Measurements from ENCODE around the gene UPF1. TPM values are rescaled to one million over a fixed set of nuclear protein-coding genes. Genes with fewer than 3 reads are reported as not detected.

The UPF1 gene
- polyA plus RNA-seq, 1 of the 3 experiments (the other 2 are of a cell fraction) = 33.3 TPM

DNA sequence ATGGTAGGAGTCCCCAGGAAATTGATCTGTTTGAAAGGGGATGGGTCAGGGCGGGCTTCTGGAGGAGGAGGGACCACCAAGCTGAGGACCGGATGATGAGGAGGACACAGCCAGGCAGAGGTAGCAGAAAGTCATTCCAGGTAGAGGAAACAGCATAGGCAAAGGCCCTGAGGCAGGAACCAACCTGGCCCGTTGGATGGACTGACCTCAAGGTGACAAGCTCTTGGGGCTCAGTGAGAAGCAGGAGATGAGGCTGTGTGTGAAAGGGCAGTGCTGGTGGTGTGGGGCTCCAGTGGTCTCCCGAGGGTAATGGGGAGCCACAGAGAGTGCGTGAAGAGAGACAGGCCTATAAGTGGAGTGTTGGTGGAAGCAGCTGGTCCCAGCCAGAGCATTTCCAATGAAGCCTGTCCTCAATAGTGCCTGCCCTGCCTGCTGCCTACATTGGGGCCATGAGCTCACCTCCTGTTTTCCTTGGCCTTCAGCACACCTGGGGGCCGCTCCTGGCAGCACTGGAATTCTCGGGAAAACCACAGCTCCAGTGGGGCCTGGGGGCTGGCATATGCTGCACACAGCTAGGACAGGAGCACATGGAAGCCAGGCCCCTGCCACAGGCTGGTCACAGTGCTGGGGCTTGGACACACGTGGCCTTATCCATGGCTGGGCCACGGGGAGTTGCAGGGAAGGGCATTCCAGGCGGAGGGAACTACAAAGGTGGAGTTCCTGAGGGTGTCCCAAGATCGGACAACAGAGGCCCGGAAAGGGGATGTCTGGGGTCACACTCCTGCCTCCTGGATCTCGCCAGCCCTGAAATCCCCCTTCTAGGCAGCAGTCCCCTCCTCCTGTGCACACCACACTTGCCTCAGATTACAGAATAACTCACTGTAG, 38.4 kb upstream of the UPF1 start (continued):
- TF ChIP-seq GATA2 (CRISPR knock-in tag; IDR thresholded peaks at IDR 0.05) = no peak
- TF ChIP-seq CHD2 (IDR thresholded peaks at IDR 0.05; ENCODE audit: low read length, partially characterized antibody) = no peak
- TF ChIP-seq, protein P1, sequence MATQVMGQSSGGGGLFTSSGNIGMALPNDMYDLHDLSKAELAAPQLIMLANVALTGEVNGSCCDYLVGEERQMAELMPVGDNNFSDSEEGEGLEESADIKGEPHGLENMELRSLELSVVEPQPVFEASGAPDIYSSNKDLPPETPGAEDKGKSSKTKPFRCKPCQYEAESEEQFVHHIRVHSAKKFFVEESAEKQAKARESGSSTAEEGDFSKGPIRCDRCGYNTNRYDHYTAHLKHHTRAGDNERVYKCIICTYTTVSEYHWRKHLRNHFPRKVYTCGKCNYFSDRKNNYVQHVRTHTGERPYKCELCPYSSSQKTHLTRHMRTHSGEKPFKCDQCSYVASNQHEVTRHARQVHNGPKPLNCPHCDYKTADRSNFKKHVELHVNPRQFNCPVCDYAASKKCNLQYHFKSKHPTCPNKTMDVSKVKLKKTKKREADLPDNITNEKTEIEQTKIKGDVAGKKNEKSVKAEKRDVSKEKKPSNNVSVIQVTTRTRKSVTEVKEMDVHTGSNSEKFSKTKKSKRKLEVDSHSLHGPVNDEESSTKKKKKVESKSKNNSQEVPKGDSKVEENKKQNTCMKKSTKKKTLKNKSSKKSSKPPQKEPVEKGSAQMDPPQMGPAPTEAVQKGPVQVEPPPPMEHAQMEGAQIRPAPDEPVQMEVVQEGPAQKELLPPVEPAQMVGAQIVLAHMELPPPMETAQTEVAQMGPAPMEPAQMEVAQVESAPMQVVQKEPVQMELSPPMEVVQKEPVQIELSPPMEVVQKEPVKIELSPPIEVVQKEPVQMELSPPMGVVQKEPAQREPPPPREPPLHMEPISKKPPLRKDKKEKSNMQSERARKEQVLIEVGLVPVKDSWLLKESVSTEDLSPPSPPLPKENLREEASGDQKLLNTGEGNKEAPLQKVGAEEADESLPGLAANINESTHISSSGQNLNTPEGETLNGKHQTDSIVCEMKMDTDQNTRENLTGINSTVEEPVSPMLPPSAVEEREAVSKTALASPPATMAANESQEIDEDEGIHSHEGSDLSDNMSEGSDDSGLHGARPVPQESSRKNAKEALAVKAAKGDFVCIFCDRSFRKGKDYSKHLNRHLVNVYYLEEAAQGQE (IDR thresholded peaks at IDR 0.05; ENCODE audit: low read depth, low read length) = no peak
- no peak for TF ChIP-seq YY1 (IDR thresholded peaks at IDR 0.05; ENCODE audit: low read depth)
- no peak for TF ChIP-seq ELF1 (IDR thresholded peaks at IDR 0.05)

DNA sequence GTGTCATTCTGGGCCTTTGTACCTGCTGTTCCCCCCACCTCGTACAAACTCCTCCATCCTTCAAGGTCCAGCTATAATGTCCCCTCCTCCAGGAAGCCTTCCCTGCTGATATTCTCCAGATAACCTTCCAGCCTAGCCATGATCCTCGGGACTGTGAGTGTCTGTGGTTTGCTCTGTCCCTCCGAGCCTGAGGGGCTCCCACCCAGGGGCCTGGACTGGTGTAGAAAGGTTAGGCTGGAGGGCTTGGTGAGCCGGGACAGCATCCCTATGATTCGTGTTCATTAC, 37.8 kb upstream of the UPF1 start:
- POLR2A ChIA-PET = interaction anchor here (1.1 kb wide), 1 partner anchor 37 kb away, joined by 3 read pairs; the partner anchor contains the start of gene UPF1
- no peak overlapping the region for H3K9ac ChIP-seq
- WGBS (ENCODE audit: low lambda C conversion rate) = 75% methylated on average over 5 of the region's 5 CpGs
- H3F3A ChIP-seq (replicated peaks; ENCODE audit: insufficient read depth) = peaks cover 4% of the 10 kb centered on the region
- no peaks in the 10 kb centered on the region for H3K9me2 ChIP-seq
- no peaks in the 10 kb centered on the region for H3K36me3 ChIP-seq (replicated peaks in 1 of 2; ENCODE audit: control insufficient read depth in 1 of 2, insufficient read depth in 2 of 2, low read length in 1 of 2)
- H4K20me1 ChIP-seq (ENCODE audit: insufficient read depth) = no peaks in the 10 kb centered on the region
- H3K79me2 ChIP-seq (ENCODE audit: insufficient read depth) = no peaks in the 10 kb centered on the region
- no peak for DNase-seq
- H3K27ac ChIP-seq (ENCODE audit: low read depth in 2 of 2, low read length in 1 of 2) = no peak overlapping the region
- H3K4me3 ChIP-seq (ENCODE audit: low read depth in 2 of 2, low read length in 1 of 2) = no peak overlapping the region
- peaks cover 0 to 6% of the 10 kb centered on the region in 2 experiments; a peak in 1 of 4 replicates for H3K4me1 ChIP-seq (ENCODE audit: control insufficient read depth in 1 of 2, insufficient read depth in 2 of 2, low read depth in 1 of 2, low read length in 1 of 2)
- H3K27me3 ChIP-seq (ENCODE audit: insufficient read depth) = peaks cover 39% of the 10 kb centered on the region
- H3K9me3 ChIP-seq = no peaks in the 10 kb centered on the region
- no peak for TF ChIP-seq ELF1 (IDR thresholded peaks at IDR 0.05)
- TF ChIP-seq, protein P2, sequence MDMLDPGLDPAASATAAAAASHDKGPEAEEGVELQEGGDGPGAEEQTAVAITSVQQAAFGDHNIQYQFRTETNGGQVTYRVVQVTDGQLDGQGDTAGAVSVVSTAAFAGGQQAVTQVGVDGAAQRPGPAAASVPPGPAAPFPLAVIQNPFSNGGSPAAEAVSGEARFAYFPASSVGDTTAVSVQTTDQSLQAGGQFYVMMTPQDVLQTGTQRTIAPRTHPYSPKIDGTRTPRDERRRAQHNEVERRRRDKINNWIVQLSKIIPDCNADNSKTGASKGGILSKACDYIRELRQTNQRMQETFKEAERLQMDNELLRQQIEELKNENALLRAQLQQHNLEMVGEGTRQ (IDR thresholded peaks at IDR 0.05; ENCODE audit: borderline replicate concordance, low read depth, low read length) = no peak
- TF ChIP-seq POLR2AphosphoS5 (IDR thresholded peaks at IDR 0.05; ENCODE audit: low read depth, low read length) = no peak
- TF ChIP-seq TEAD4 (IDR thresholded peaks at IDR 0.05; ENCODE audit: borderline replicate concordance, insufficient read depth) = no peak
- TF ChIP-seq RCOR1 (IDR thresholded peaks at IDR 0.05; ENCODE audit: low read length) = no peak
- no peak for TF ChIP-seq YY1 (IDR thresholded peaks at IDR 0.05; ENCODE audit: low read depth)
- CTCF ChIA-PET = interaction anchor here (1.4 to 1.6 kb wide), 2 partner anchors 53 to 54 kb away, joined by 4 to 5 read pairs; no protein-coding TSS in a partner anchor
- no peak overlapping the region for H2AFZ ChIP-seq (ENCODE audit: low read depth)
- H3K4me2 ChIP-seq = no peak overlapping the region

Measured in SK-N-SH (cell line).